IMR-90 (cell line): ENCODE data around the gene PITHD1. TPM values are rescaled to one million over a fixed set of nuclear protein-coding genes. Genes with fewer than 3 reads are reported as not detected.

Experiments
- ATAC-seq: fragments of 200-7000 bp; cut with Tn5 transposase; 2 replicates; pipeline ENCODE4 v1.9.1; 2020; ENCODE audit warnings: low read depth, mild to moderate bottlenecking, moderate library complexity
- BruUV-seq: library from RNA; stranded (reverse); fragments of 400-500 nt; replicated peaks from 2 replicates; lab custom pipeline; 2021; lab: Mats Ljungman, UMichigan
- CTCF ChIA-PET: fragments of 300-600 bp; formaldehyde crosslinking; extraction: SDS; loops from one replicate; lab custom pipeline; 2021; ENCODE audit warnings: antibody characterized with exemption; lab: Yijun Ruan, JAX
- POLR2A ChIA-PET: fragments of 300-600 bp; sonication (Branson Sonifier 250); formaldehyde crosslinking; loops from one replicate; lab custom pipeline; 2022; ENCODE audit warnings: antibody characterized with exemption; ENCODE audit not compliant: unreplicated experiment; lab: Charles Lee
- DNase-seq: peaks from one replicate; pipeline ENCODE4 v3.0.0; 2013
- H2AFZ ChIP-seq: replicated peaks from 2 replicates; pipeline ENCODE3; 2013; ENCODE audit warnings: low read length, mild to moderate bottlenecking; ENCODE audit not compliant: poor library complexity
- H2AK5ac ChIP-seq: 2 replicates; pipeline ENCODE4 v1.6.1; 2013; ENCODE audit warnings: low read depth, low read length, inconsistent platforms
- H2AK9ac ChIP-seq: replicated peaks from 2 replicates; pipeline ENCODE3; 2013; ENCODE audit warnings: mild to moderate bottlenecking, low read depth, low read length, moderate library complexity; ENCODE audit not compliant: poor library complexity
- H2BK120ac ChIP-seq: 2 replicates; pipeline ENCODE4 v1.6.1; 2013; ENCODE audit warnings: low read depth, low read length, inconsistent platforms
- H2BK15ac ChIP-seq: 3 replicates; pipeline ENCODE4 v1.6.1; 2013; ENCODE audit warnings: low read depth, low read length, inconsistent platforms
- H2BK20ac ChIP-seq: 2 replicates; pipeline ENCODE4 v1.6.1; 2013; ENCODE audit warnings: low read depth, mild to moderate bottlenecking, inconsistent platforms, low read length, moderate library complexity
- H2BK5ac ChIP-seq: 2 replicates; pipeline ENCODE4 v1.6.1; 2013; ENCODE audit warnings: mild to moderate bottlenecking, low read depth, low read length, inconsistent platforms; ENCODE audit not compliant: poor library complexity, severe bottlenecking
- H3K14ac ChIP-seq: replicated peaks from 2 replicates; pipeline ENCODE4 v1.6.1; 2013; ENCODE audit warnings: low read depth, low read length, inconsistent platforms
- H3K18ac ChIP-seq: 2 replicates; pipeline ENCODE4 v1.6.1; 2013; ENCODE audit warnings: low read depth, low read length, control low read depth
- H3K23ac ChIP-seq: 2 replicates; pipeline ENCODE4 v1.6.1; 2013; ENCODE audit warnings: low read depth, low read length, inconsistent platforms
- H3K27ac ChIP-seq: 2 replicates; pipeline ENCODE4 v1.5.1; 2013; ENCODE audit warnings: mild to moderate bottlenecking, control low read depth, low read length; ENCODE audit not compliant: insufficient read depth
- H3K27me3 ChIP-seq: 2 replicates; pipeline ENCODE4 v1.6.1; 2013; ENCODE audit warnings: low read length; ENCODE audit not compliant: control insufficient read depth, insufficient read depth
- H3K36me3 ChIP-seq: 2 replicates; pipeline ENCODE4 v1.6.1; 2013; ENCODE audit warnings: low read length, mixed read lengths; ENCODE audit not compliant: control insufficient read depth, insufficient read depth
- H3K4ac ChIP-seq: 2 replicates; pipeline ENCODE4 v1.6.1; 2013; ENCODE audit warnings: low read depth, low read length, inconsistent platforms
- H3K4me1 ChIP-seq: 2 replicates; pipeline ENCODE4 v1.6.1; 2013; ENCODE audit warnings: low read length, mixed read lengths; ENCODE audit not compliant: control insufficient read depth, insufficient read depth
- H3K4me2 ChIP-seq: 2 replicates; pipeline ENCODE4 v1.6.1; 2013; ENCODE audit warnings: low read depth, mild to moderate bottlenecking, control low read depth, low read length, moderate library complexity
- H3K4me3 ChIP-seq: 2 replicates; pipeline ENCODE4 v1.5.1; 2013; ENCODE audit warnings: low read depth, mild to moderate bottlenecking, control low read depth, low read length, moderate library complexity; ENCODE audit not compliant: insufficient read depth
- H3K56ac ChIP-seq: 2 replicates; pipeline ENCODE4 v1.6.1; 2013; ENCODE audit warnings: low read length, inconsistent platforms; ENCODE audit not compliant: insufficient read depth; ENCODE audit errors: extremely low read depth
- H3K79me1 ChIP-seq, 2 experiments: 2 replicates each; pipeline ENCODE4 v1.6.1; 2013; ENCODE audit warnings: low read length in 2 of 2, inconsistent platforms in 1 of 2, low read depth in 1 of 2
- H3K9ac ChIP-seq: 2 replicates; pipeline ENCODE4 v1.6.1; 2013; ENCODE audit warnings: low read depth, low read length, control low read depth
- H3K9me1 ChIP-seq: 2 replicates; pipeline ENCODE4 v1.6.1; 2013; ENCODE audit warnings: low read length, inconsistent platforms; ENCODE audit not compliant: insufficient read depth
- H3K9me3 ChIP-seq: 2 replicates; pipeline ENCODE4 v1.6.1; 2013; ENCODE audit warnings: low read length; ENCODE audit not compliant: control insufficient read depth, insufficient read depth
- H4K20me1 ChIP-seq: 2 replicates; pipeline ENCODE4 v1.6.1; 2013; ENCODE audit warnings: low read length, inconsistent platforms; ENCODE audit not compliant: insufficient read depth
- H4K5ac ChIP-seq: 2 replicates; pipeline ENCODE4 v1.6.1; 2013; ENCODE audit warnings: mild to moderate bottlenecking, low read depth, low read length, control low read depth
- H4K8ac ChIP-seq, 2 experiments: 2 replicates each; pipeline ENCODE4 v1.6.1; 2013; ENCODE audit warnings: low read depth in 2 of 2, low read length in 2 of 2, control low read depth in 1 of 2, inconsistent platforms in 1 of 2
- H4K91ac ChIP-seq: 2 replicates; pipeline ENCODE4 v1.6.1; 2013; ENCODE audit warnings: low read depth, low read length, inconsistent platforms; ENCODE audit not compliant: insufficient read depth
- NFE2L2 ChIP-seq: fragments of 150-350 bp; IDR thresholded peaks from 2 replicates; pipeline ENCODE4 v1.6.1; 2016; ENCODE audit warnings: low read depth, mild to moderate bottlenecking, low read length
- WGBS, 2 experiments: methylation state at CpG; one replicate each; pipeline versions ENCODE4 v1.1.5 to v1.1.7; 2013; ENCODE audit warnings: missing lambda C conversion rate in 2 of 2; ENCODE audit not compliant: insufficient read length in 1 of 2; ENCODE audit errors: extremely low coverage in 2 of 2; 5-methylcytosine and 5-hydroxymethylcytosine counted together
- dilution Hi-C: fragments of 300-500 bp; cut with HindIII; formaldehyde crosslinking; loops from one replicate; pipeline ENCODE4 v1.14.3; 2018; ENCODE audit warnings: low sequenced_read_pairs; ENCODE audit not compliant: unreplicated experiment
- in situ Hi-C: fragments of 300-500 bp; cut with MboI; formaldehyde crosslinking; loops from 3 replicates; pipeline ENCODE4 v1.14.3; 2019; ENCODE audit warnings: low sequenced_read_pairs, inconsistent platforms, mixed read lengths
- intact Hi-C: fragments of 100-400 bp; cut with micrococcal nuclease; formaldehyde crosslinking; loops from 2 replicates; pipeline ENCODE4 v1.10.0; 2022
- polyA plus RNA-seq, 3 experiments: library from polyadenylated mRNA; depleted of rRNA; stranded (reverse); fragments of >200 nt; gene quantifications; 2 replicates each; pipeline ENCODE4 v1.2.3, GENCODE V29; 2012; ENCODE audit warnings: low replicate concordance in 1 of 3
- total RNA-seq: library from RNA; depleted of rRNA; stranded (reverse); fragments of >200 nt; gene quantifications from 2 replicates; pipeline ENCODE4 v1.2.3, GENCODE V29; 2012

Gene PITHD1
- total and polyA plus RNA-seq, 2 of the 4 experiments (the other 2 are of a cell fraction) = 23.8 to 32.0 TPM

- no peak for DNase-seq
- intact Hi-C loops (no loop called here), in situ Hi-C loops (no loop called here), dilution Hi-C loops (no loop called here)
- H2AK9ac ChIP-seq = no peak overlapping the region
- H3K56ac ChIP-seq = no peak overlapping the region
- H4K5ac ChIP-seq = no peak overlapping the region
- no peak for ATAC-seq
- H3K79me1 ChIP-seq = peaks cover 14 to 17% of the 10 kb centered on the region in 2 experiments
- peaks cover 3% of the 10 kb centered on the region for H3K4me1 ChIP-seq
- POLR2A ChIA-PET = no interaction called here
- H3K4me2 ChIP-seq = peak overlapping the region; percentile 47
- no peak overlapping the region for H3K9ac ChIP-seq
- H3K14ac ChIP-seq = no peak overlapping the region
- H2BK5ac ChIP-seq = no peak overlapping the region
- H2AFZ ChIP-seq = no peak overlapping the region
- no peaks in the 10 kb centered on the region for H4K20me1 ChIP-seq
- WGBS, 2 experiments = 84% methylated on average over 4 of the region's 7 CpGs; no CpG with 5 or more reads in 1 of the 2 experiments
- H3K4ac ChIP-seq = no peak overlapping the region
- no peaks in the 10 kb centered on the region for H3K36me3 ChIP-seq
- CTCF ChIA-PET = no interaction called here
- H2BK20ac ChIP-seq = no peak overlapping the region
- H2BK15ac ChIP-seq = no peak overlapping the region
- H3K18ac ChIP-seq = no peak overlapping the region
- no peak overlapping the region for H3K27ac ChIP-seq
- H3K4me3 ChIP-seq = no peak overlapping the region
- BruUV-seq = no TSS peak
- H2BK120ac ChIP-seq = no peak overlapping the region
- no peaks in the 10 kb centered on the region for H3K9me3 ChIP-seq
- H3K9me1 ChIP-seq = peaks cover 4% of the 10 kb centered on the region
- H3K23ac ChIP-seq = no peak overlapping the region
- H3K27me3 ChIP-seq = no peaks in the 10 kb centered on the region
- H2AK5ac ChIP-seq = peak overlapping the region; percentile 77
- no peak overlapping the region for H4K91ac ChIP-seq
- no peak overlapping the region for H4K8ac ChIP-seq
- TF ChIP-seq NFE2L2 = no peak
Measured at GRCh38 chr1:23823767-23824166, 45.5 kb downstream of the PITHD1 start.
